ENCODE measurements around the gene CUBN. TPM values are rescaled to one million over a fixed set of nuclear protein-coding genes. Genes with fewer than 3 reads are reported as not detected.

The CUBN gene
- total RNA-seq, 2 experiments from 2014 or later: 0.30 to 0.76 TPM

DNA sequence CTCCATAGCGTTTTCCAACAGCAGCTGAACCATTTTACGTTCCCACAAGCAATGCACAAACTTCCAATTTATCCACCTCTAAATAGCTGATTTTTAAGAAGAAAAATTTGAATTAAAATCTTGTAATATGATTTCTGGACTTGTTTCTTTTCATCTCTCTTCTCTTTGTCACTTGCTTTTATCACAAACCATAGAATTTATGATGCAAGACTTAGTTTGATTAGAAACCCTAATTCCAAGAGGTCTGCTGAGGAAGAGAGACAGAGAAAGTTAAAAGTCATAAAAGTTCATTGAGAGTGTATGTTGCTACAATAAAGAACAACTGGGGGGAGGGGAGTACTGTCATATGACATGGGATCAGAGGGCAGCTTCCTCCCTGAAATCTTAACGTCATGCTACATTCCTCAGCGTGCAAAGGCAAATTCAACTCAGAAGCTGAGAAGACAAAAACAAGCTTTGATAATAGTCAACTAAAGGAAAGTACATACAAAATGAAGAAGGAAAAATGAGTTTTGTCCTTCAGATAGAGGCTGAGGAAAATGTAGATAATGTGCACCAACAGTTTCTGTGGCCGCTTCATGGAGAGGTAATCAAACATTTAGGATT, 18.4 kb upstream of the CUBN start:
- Mint-ChIP-seq H3K9me3 (peaks cover 5% of the 10 kb centered on the region), H3K27ac (no peak overlapping the region), H3K4me1 (peaks cover 24% of the 10 kb centered on the region), H3K4me3 (no peak overlapping the region), H3K27me3 (no peaks in the 10 kb centered on the region), H3K36me3 (peaks cover 12% of the 10 kb centered on the region)
- DNase-seq: no peak

DNA sequence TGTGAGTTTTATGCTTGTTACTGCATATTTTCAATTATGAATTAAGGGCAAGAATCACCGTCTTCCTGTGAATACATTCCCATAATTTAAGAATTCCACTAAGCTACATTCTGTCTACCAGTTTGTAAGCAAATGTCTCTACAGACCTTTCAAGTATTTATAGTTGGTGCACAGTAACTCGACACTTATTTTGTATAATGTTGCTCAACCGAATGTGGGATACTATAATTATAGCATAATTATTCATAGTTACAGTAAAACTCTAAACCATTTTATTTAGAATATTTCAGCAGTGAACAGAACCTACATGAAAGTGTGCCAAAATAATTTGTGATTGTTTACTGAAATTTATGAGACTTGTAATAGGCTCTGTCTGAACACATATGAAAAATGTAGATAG, 17.3 kb upstream of the CUBN start:
- DNase-seq: no peak
- H3K27me3 Mint-ChIP-seq: no peaks in the 10 kb centered on the region
- peaks cover 12% of the 10 kb centered on the region for H3K36me3 Mint-ChIP-seq
- peaks cover 25% of the 10 kb centered on the region for H3K4me1 Mint-ChIP-seq
- no peak overlapping the region for H3K27ac Mint-ChIP-seq
- H3K9me3 Mint-ChIP-seq: peaks cover 5% of the 10 kb centered on the region
- no peak overlapping the region for H3K4me3 Mint-ChIP-seq

DNA sequence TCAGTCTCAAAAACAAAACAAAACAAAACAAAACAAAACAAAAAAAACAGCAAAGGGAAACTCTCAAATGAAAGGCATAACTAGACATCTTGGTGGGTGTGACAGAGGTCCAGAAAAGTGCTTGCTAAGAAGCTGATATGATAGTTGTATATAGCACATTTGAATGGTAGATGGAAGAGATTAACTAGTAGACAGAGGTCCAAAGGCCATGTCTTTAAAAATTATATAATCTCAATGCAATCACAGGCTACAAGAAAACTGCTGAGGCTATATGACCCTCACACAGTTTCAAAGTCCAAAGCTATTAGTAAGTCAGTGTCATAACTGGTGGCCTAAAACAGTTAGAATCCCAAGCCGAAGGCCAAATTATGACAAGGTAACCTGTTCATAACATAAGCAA, 15.6 kb upstream of the CUBN start:
- no peak for DNase-seq
- H3K27ac Mint-ChIP-seq: peak overlapping the region; percentile 69
- H3K4me3 Mint-ChIP-seq: no peak overlapping the region
- H3K27me3 Mint-ChIP-seq: no peaks in the 10 kb centered on the region
- peaks cover 31% of the 10 kb centered on the region for H3K4me1 Mint-ChIP-seq
- peaks cover 12% of the 10 kb centered on the region for H3K36me3 Mint-ChIP-seq
- peaks cover 11% of the 10 kb centered on the region for H3K9me3 Mint-ChIP-seq

DNA sequence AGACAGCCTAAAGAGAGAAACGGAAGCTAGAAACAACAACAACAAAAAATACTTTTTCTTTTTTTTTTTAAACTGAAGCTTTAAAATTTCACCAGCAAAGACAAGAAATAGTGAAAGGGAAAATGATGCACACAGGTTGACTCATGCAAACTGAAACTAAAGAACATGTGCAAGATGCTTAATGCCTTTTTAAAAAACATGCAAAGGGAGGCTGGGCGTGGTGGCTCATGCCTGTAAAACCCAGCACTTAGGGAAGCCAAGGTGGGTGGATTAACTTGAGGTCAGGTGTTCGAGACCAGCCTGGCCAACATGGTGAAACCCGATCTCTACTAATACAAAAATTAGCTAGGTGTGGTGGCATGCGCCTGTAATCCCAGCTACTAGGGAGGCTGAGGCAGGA, 15.1 kb upstream of the CUBN start:
- Mint-ChIP-seq H3K27ac (peak overlapping the region; percentile 69), H3K36me3 (peaks cover 12% of the 10 kb centered on the region), H3K4me3 (no peak overlapping the region), H3K9me3 (peaks cover 11% of the 10 kb centered on the region), H3K27me3 (no peaks in the 10 kb centered on the region), H3K4me1 (peaks cover 31% of the 10 kb centered on the region)
- DNase-seq: peak; percentile 58

DNA sequence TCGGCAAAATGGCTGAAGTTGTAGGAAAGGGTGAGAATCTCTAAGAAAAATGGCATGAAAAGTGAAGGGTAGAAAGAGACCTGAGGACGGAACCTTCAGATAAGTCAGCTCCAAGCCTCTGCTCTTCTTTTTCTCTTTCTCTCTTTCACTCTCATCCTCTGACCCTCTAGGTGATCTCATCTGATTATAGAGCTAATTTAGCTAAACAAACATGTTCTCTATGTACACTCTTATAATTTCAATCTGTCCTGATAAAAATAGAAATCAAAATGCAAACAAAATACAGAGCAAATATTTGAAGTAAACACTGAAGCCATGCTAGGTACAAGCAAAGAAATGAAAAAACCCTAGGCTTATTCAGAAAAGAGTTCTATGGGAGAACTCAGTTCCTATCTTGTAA, 14.4 kb upstream of the CUBN start:
- peaks cover 11% of the 10 kb centered on the region for H3K9me3 Mint-ChIP-seq
- no peak for DNase-seq
- no peaks in the 10 kb centered on the region for H3K27me3 Mint-ChIP-seq
- peaks cover 31% of the 10 kb centered on the region for H3K4me1 Mint-ChIP-seq
- H3K36me3 Mint-ChIP-seq: peaks cover 12% of the 10 kb centered on the region
- no peak overlapping the region for H3K4me3 Mint-ChIP-seq
- peak overlapping the region; percentile 6 for H3K27ac Mint-ChIP-seq

DNA sequence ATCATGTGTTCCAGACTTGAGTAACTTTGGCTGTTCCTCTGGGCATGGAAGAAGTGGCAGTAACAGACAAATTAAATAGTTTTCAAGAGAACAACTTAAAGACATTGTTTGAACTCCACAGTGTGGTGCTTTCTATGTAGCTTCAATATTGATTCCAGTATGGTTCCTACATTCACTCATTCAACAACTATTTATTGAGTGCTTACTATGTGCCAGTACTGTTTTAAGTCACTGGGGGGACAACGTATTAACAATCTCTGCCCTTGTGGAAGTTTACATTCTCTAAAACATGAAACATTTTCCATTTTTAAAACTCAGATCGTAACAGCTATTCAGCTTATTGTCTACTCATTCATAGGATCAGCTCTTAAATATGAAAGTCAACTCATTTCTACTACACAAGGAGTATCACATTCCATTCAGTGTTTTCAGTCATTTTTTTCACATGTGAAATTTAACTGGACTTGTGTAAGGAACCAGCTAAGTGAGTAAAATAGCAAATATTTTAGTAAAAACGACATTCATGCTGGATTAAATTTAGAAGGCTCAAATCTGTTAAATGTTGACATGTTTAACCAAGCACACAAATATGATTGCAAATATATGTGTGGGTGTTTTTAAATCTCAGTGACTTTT, 13.6 kb upstream of the CUBN start:
- H3K4me1 Mint-ChIP-seq: peaks cover 31% of the 10 kb centered on the region
- H3K27me3 Mint-ChIP-seq: no peaks in the 10 kb centered on the region
- no peak for DNase-seq
- H3K9me3 Mint-ChIP-seq: peaks cover 11% of the 10 kb centered on the region
- H3K36me3 Mint-ChIP-seq: peaks cover 12% of the 10 kb centered on the region
- H3K4me3 Mint-ChIP-seq: no peak overlapping the region
- no peak overlapping the region for H3K27ac Mint-ChIP-seq

DNA sequence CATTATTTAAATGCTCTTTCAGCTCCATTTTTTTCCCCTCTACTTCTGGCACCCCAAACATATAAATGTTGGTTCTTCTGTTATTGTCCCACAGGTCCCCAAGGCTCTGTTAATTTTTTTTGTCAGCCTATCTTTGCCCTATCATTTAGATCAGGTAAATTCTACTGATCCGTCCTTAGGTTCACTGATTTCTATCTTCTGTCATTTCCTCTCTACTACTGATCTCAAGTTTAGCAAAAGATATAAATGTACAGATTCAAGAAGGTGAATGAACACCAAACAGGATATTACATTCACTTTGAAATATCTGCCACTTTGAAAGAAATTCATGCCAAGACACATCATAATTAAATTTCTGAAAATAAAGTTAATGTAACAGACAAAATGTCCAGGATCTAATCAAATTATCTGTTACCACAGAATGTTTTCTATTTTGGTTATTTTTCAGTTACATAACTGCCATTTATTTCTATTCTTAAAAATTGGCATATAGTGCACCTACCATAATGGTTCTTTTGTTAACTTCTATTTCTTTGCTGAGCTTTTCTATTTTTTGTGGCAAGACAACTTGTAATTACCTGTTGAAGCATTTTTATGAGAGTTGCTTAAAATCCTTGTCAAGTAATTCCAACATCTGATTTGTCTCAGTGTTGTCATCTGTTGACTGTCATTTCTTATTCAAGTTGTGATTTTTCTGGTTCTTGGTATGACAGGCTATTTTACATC, 12.1 kb upstream of the CUBN start:
- H3K4me3 Mint-ChIP-seq: no peak overlapping the region
- no peak for DNase-seq
- no peak overlapping the region for H3K27ac Mint-ChIP-seq
- H3K9me3 Mint-ChIP-seq: peaks cover 11% of the 10 kb centered on the region
- peaks cover 31% of the 10 kb centered on the region for H3K4me1 Mint-ChIP-seq
- no peaks in the 10 kb centered on the region for H3K27me3 Mint-ChIP-seq
- H3K36me3 Mint-ChIP-seq: peaks cover 12% of the 10 kb centered on the region

DNA sequence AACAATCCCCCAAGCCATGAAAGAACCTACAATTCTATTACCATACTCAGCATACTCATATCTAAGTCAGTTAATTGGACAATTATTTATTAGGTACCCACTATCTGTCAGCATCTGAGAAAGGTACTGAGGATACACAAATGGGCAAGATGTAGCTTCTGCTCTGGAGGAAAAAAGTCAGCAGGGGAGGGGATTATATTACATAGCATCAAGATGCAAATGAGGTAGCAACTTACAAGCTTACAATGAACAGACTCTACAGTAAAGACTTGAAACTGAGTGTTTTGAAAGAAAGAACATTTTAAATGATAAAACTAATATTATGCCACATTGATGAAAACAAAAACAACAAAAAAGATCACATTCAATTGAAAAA, 10.8 kb upstream of the CUBN start:
- H3K27me3 Mint-ChIP-seq: no peaks in the 10 kb centered on the region
- H3K27ac Mint-ChIP-seq: no peak overlapping the region
- peaks cover 11% of the 10 kb centered on the region for H3K9me3 Mint-ChIP-seq
- peaks cover 28% of the 10 kb centered on the region for H3K4me1 Mint-ChIP-seq
- H3K36me3 Mint-ChIP-seq: peaks cover 7% of the 10 kb centered on the region
- DNase-seq: no peak
- H3K4me3 Mint-ChIP-seq: no peak overlapping the region

DNA sequence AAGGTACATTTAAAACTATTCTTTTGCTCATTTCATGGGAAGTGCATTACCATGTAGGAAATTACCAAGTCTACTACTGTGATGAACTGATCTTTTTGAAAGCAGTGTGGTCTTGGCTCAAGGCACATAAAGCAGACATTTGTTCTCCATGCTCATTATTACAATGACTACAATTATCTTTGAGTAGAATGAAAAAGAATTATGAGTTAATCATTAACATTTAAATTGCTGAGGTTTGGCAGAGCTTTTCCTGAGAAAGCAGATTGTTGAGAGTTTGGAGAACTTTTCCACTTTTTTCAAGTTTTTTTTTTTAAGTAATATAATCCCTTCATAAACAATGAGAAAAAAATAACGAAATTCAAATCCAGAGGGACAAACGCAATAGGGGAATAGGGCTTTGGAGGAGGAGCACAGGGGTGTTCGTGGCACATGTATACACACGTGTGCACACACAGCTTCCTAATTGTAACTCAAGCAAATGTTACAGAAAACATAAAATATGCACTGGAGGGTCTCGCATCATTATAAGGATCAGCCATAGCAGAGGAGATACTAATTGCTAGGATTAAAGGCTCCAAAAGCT, 8.9 kb upstream of the CUBN start:
- H3K4me3 Mint-ChIP-seq: no peak overlapping the region
- no peak for DNase-seq
- no peaks in the 10 kb centered on the region for H3K27me3 Mint-ChIP-seq
- H3K36me3 Mint-ChIP-seq: peaks cover 1% of the 10 kb centered on the region
- H3K9me3 Mint-ChIP-seq: peaks cover 6% of the 10 kb centered on the region
- no peak overlapping the region for H3K27ac Mint-ChIP-seq
- H3K4me1 Mint-ChIP-seq: peaks cover 11% of the 10 kb centered on the region

DNA sequence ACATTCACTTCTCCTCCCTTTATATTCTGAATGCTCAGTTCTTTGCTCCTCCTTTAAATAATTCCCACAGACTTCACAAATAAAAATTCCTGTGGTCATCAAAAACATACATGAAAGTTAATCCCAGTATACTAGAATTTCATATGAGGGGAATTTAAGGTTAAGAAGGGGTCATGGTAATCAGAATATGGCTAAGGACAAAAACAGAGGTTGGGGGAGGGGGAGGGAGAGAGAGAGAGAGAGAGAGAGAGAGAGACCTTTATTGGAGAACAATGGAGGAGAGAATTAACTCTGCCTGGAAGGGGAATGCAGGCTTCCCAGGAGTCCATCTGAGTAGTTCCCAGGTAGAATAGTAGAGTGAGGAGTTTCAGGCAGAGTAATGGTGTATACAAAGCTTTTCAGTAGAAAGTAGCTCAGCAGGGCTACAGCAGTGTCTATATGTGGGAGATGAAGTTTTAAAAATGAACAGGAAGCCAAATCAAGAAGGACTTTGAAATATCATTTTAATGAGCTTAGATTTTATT, 5.2 kb upstream of the CUBN start:
- H3K27me3 Mint-ChIP-seq: no peaks in the 10 kb centered on the region
- H3K27ac Mint-ChIP-seq: no peak overlapping the region
- no peaks in the 10 kb centered on the region for H3K4me1 Mint-ChIP-seq
- no peaks in the 10 kb centered on the region for H3K36me3 Mint-ChIP-seq
- no peak for DNase-seq
- no peaks in the 10 kb centered on the region for H3K9me3 Mint-ChIP-seq
- no peak overlapping the region for H3K4me3 Mint-ChIP-seq

DNA sequence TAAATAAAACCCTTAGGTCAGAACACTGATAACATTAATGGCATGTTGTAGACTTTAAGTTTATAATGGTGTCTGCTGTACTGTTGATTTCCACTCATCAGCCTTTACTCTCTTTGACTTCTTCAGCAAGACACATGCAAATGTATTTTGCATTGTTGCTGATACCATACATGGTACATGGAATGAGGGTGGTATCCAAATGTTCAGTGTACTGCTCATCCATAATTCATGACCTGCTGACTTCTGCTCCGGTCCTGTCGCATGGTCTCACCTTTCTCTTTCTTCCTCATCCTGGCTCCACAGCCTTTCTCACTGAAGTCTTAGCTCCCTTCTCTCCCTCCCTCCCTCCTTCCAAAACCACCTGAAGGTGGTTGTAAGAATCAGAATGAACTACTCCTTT, 4.7 kb upstream of the CUBN start:
- no peaks in the 10 kb centered on the region for H3K9me3 Mint-ChIP-seq
- no peaks in the 10 kb centered on the region for H3K4me1 Mint-ChIP-seq
- no peak overlapping the region for H3K4me3 Mint-ChIP-seq
- no peak for DNase-seq
- H3K27me3 Mint-ChIP-seq: no peaks in the 10 kb centered on the region
- H3K27ac Mint-ChIP-seq: no peak overlapping the region
- no peaks in the 10 kb centered on the region for H3K36me3 Mint-ChIP-seq

DNA sequence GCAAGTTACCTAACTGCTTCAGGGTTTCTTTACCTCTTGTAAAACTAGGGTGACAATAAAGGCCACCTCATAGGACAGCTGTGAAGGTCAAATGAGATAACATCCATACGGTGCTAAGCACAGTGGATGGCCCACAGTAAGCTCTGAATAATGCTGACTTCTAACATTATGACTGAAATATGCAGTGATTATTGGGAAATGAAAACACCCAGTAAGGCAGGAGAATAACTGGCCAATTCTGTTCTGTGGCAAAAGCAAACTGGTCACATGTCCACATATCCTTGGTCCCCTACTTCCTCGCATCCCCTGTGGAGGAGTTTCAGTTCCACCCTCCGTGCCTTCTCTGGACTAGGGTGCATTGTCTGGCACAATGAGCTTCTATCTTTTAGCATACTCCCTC, 1.4 kb downstream of the CUBN start:
- Mint-ChIP-seq H3K27ac (no peak overlapping the region), H3K9me3 (no peaks in the 10 kb centered on the region), H3K27me3 (no peaks in the 10 kb centered on the region), H3K4me1 (no peaks in the 10 kb centered on the region), H3K4me3 (no peak overlapping the region), H3K36me3 (no peaks in the 10 kb centered on the region)
- no peak for DNase-seq

DNA sequence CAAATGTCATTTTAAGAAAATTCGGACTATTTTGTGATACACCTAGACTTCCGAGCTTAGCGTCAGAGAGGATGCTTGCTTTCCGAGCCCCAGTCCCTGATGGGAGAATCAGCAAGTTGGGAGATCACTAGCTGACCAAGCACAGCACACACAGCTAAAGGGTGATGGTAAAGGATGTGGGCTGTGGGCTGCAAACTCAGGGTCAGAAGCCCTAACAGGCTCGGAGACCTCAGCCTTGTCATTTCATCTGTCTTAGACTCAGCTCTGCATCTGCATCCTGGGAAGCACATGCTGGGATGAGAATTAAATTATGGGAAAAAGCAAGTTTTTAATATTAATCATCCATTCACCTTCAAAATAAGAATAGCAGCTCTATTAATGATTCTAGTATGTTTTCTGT, 3.3 kb downstream of the CUBN start:
- H3K4me1 Mint-ChIP-seq: no peaks in the 10 kb centered on the region

DNA sequence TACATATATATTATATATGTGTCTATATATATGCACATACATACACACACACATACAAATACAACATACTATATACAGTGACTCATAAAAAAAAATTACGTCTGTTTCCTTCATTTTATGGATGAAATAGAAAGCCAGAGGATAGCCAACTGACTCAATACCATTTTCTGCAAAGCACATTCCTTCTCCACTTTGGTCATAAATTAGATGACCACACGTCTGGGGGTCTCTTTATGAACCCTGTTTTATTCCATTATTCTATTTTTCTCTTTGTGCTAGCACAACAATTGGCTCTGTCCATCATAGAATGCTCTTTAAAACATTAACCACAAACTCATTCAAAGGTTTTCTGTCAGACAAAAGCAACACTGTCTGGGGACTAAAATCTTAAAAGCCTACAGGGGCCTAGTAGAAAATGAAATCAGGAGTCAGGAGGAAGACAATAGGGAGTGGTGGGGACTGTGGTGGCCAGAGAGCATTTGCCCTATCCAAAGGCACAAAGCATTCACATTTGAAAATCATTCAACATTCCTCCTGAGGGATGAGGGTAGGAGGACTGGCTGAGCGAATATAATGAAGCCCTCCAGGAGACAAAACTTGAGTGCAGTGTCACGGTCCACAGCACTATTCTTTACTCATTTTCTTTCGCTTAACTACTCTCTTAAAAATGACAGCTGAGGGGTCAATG, 4.3 kb downstream of the CUBN start:
- no peak for DNase-seq
- peaks cover 1% of the 10 kb centered on the region for H3K36me3 Mint-ChIP-seq
- no peak overlapping the region for H3K27ac Mint-ChIP-seq
- H3K4me3 Mint-ChIP-seq: no peak overlapping the region
- H3K9me3 Mint-ChIP-seq: no peaks in the 10 kb centered on the region
- no peaks in the 10 kb centered on the region for H3K4me1 Mint-ChIP-seq
- no peaks in the 10 kb centered on the region for H3K27me3 Mint-ChIP-seq

More for the DNA sequence above, 3.3 kb downstream of the CUBN start:
- Mint-ChIP-seq H3K4me3 (no peak overlapping the region), H3K27me3 (no peaks in the 10 kb centered on the region), H3K36me3 (peaks cover 1% of the 10 kb centered on the region), H3K9me3 (no peaks in the 10 kb centered on the region), H3K27ac (no peak overlapping the region)
- no peak for DNase-seq

DNA sequence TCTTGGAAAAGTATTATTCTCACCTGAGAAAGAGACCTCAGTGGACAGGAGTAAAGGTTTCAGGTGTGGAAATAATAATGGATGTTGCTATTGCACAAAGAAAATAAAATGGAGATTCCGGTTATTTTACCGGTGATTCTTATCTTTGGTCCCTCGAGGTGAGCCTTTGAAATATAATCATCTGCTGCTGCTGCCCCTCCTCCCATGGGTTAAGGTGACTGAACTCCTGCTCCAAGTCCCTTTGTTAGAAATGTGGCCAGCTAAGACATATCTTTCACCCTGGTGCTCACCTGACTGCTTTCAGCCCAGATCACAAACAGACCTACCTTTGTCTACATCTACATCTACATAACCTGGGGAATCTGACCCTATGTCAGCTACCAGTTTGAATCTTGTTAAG, 5.7 kb downstream of the CUBN start:
- H3K9me3 Mint-ChIP-seq: no peaks in the 10 kb centered on the region
- DNase-seq: no peak
- H3K4me1 Mint-ChIP-seq: no peaks in the 10 kb centered on the region
- no peaks in the 10 kb centered on the region for H3K27me3 Mint-ChIP-seq
- H3K27ac Mint-ChIP-seq: no peak overlapping the region
- no peak overlapping the region for H3K4me3 Mint-ChIP-seq
- peaks cover 1% of the 10 kb centered on the region for H3K36me3 Mint-ChIP-seq

All from activated naive CD8-positive, alpha-beta T cell treated with anti-CD3 and anti-CD28 coated beads for 36 hours (primary cell).